ENCODE data around the gene WNK2.
"Not testable (repeated sequence)": the region's sequence is repeated elsewhere in the genome, so short reads cannot be mapped to it uniquely, and the experiment has no call there.

The WNK2 gene

GRCh38 chr9:93345643-93346230 is 161.8 kb downstream of the WNK2 start:
- no peak for DNase-seq

GRCh38 chr9:93346231-93347112 is 162.5 kb downstream of the WNK2 start:
- no peak for DNase-seq

- not testable (repeated sequence) for DNase-seq
These were observed 163.5 kb downstream of the WNK2 start for GRCh38 chr9:93347371-93347975.

GRCh38 chr9:93353413-93354310 is 169.7 kb downstream of the WNK2 start:
- not testable (repeated sequence) for DNase-seq

GRCh38 chr9:93354451-93354850 is 170.5 kb downstream of the WNK2 start:
- DNase-seq, result no peak

GRCh38 chr9:93355827-93356226 is 171.9 kb downstream of the WNK2 start:
- DNase-seq, result no peak

GRCh38 chr9:93357649-93358048 is 173.7 kb downstream of the WNK2 start:
- no peak for DNase-seq

GRCh38 chr9:93359907-93360306 is 176.0 kb downstream of the WNK2 start:
- DNase-seq, result not testable (repeated sequence)

- no peak for DNase-seq
These were observed 178.1 kb downstream of the WNK2 start for GRCh38 chr9:93361995-93362394.

GRCh38 chr9:93364734-93365426 is 180.9 kb downstream of the WNK2 start:
- DNase-seq, result no peak

- no peak for DNase-seq
These were observed 181.6 kb downstream of the WNK2 start for GRCh38 chr9:93365427-93366118.

- DNase-seq, result no peak
These were observed 182.1 kb downstream of the WNK2 start for GRCh38 chr9:93366119-93366447.

GRCh38 chr9:93366486-93366885 is 182.5 kb downstream of the WNK2 start:
- not testable (repeated sequence) for DNase-seq

GRCh38 chr9:93368437-93368836 is 184.5 kb downstream of the WNK2 start:
- no peak for DNase-seq

- no peak for DNase-seq
These were observed 185.7 kb downstream of the WNK2 start for GRCh38 chr9:93369686-93370085.

All from NCI-H1105 treated with DMSO at 0.1 percent for 48 hours (cell line).